DOHH2 (cell line): ENCODE data around the gene DLST.

Source experiments
- CTCF ChIP-seq: fragments of 200-600 bp; sonication (generic); IDR thresholded peaks from one replicate; pipeline ENCODE4 v1.5.1; 2014; ENCODE audit warnings: antibody characterized with exemption, mild to moderate bottlenecking, low read depth, low read length; ENCODE audit not compliant: poor library complexity, severe bottlenecking
- EZH2phosphoT487 ChIP-seq: fragments of 200-600 bp; sonication (generic); IDR thresholded peaks from 2 replicates; pipeline ENCODE4 v1.6.1; 2017; ENCODE audit warnings: borderline replicate concordance, mild to moderate bottlenecking, antibody characterized with exemption, low read length, moderate library complexity, mixed read lengths

GRCh38 chr14:74910556-74910955 is 28.8 kb downstream of the DLST start:
- TF ChIP-seq CTCF, result no peak
- TF ChIP-seq EZH2phosphoT487, result no peak
